PC-3 (cell line): ENCODE measurements around the gene CA11.

Experiments
- CTCF ChIP-seq: fragments of 300-600 bp; sonication (generic); conservative IDR thresholded peaks from 2 replicates; pipeline ENCODE4 v1.5.1; 2017; ENCODE audit warnings: antibody characterized with exemption, low read depth, mild to moderate bottlenecking, low read length
- EZH2 ChIP-seq: fragments of 300-600 bp; sonication (generic); IDR thresholded peaks from one replicate; pipeline ENCODE4 v1.6.1; 2017; ENCODE audit warnings: antibody characterized with exemption, mild to moderate bottlenecking, low read length; ENCODE audit not compliant: unreplicated experiment
- EZH2phosphoT487 ChIP-seq: fragments of 300-600 bp; sonication (generic); IDR thresholded peaks from 2 replicates; pipeline ENCODE4 v1.6.1; 2018; ENCODE audit warnings: mild to moderate bottlenecking, antibody characterized with exemption, low read length, borderline replicate concordance

- TF ChIP-seq EZH2phosphoT487 (no peak), CTCF (no peak), EZH2 (no peak)
Measured at GRCh38 chr19:48676887-48677286, 30.9 kb upstream of the CA11 start.
